NCI-H2171 (cell line): ENCODE results near the gene SRP54.
"Not testable (repeated sequence)": the region's sequence is repeated elsewhere in the genome, so short reads cannot be mapped to it uniquely, and the experiment has no call there.

Source experiments
- DNase-seq: peaks from one replicate; lab custom pipeline; 2025; lab: John Stamatoyannopoulos, UW

Gene SRP54

DNA sequence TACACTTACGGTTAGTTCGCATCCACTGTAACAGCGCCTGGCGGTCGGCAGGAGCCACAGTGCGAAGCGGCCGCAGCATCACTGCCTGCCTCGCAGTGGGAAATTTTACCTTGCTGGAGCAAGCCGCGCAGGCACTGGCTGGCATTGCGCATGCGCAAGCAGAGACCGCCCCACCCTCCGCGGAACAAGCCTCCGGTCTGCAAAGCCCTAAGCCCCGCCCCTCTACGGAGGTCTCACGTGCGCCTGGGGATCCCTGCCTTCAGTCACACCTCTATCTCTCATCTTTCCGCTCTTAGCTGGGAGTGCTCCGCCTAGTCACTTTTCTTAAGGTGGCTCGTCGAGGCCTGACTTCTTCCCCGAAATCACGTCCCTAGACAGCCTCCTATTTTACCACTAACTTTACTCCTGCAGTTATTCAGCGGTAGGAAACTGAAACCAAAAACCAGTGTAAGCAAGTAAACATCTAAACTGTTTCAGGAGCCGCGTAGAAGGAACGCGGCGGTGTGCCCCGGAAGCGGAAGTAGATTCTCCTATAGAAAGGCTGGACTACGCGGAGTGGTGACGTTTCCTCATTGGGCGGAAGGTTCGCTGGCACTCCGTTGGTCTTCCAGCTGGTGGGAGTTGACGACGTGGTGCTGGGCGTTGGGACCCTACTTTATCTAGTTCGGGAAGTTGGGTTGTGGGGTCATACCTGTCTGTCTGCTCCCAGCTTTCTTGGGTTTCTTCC, at the start of gene SRP54:
Gene SRP54 (plus strand): TSS at position 572 of the 727 bp plus-strand sequence. CDS start 13,718 bp downstream, outside the sequence.
- DNase-seq: peak; percentile 99

DNA sequence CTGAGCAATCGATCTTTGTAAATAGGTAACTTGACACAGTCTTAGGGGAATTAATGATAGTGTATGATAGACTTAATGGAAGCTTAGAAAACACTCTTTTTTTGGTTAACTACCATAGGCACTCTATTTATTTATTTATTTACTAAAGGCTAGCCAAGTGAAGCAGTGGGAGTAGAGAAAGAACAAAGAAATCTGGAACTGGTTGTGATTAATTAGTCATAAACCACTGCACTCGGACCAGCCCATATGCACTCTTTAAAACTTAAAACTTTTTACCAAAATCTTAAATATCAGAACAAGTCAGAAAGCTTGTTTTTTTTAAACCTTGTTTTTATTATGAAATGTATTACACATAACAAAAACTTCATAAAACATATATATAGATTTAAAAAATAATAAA, 49.5 kb upstream of the SRP54 start:
- no peak for DNase-seq

DNA sequence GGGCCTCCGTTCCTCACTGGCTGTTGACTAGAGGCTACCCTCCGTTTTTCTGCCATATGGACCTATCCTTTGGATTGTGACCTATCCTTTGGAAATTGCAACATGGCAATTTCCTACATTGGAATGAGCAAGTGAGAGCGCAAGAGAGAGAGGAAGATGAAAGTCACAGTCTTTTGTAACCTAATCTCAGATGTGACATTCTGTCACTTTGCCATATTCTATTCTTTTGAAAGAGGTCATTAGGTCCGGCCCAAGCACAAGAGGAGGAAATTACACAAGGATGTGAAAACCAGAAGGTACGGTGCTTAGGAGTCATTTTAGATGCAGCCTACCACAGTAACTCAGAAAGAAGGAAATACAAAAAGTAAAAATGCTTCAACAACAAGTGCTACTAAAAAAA, 47.3 kb upstream of the SRP54 start:
- no peak for DNase-seq

DNA sequence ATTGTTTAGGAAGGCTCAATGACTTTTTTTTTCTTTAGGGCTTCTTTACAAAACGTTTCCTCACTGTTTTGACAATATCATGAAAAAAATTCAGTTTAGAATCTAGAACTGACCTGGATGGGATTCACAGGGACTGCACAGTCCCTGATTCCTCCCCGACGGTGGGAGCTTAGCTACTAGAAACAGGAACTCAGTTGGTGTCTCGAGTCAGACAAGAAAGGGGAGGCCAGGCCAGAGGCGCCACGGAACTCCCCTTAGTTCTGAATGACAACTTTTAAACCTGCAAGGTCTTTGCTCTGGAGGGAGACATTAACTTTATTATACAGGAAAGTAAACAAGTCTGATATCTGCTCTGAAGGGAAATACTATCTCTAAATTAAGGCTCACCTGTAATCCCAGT, 45.4 kb upstream of the SRP54 start:
- DNase-seq: no peak

DNA sequence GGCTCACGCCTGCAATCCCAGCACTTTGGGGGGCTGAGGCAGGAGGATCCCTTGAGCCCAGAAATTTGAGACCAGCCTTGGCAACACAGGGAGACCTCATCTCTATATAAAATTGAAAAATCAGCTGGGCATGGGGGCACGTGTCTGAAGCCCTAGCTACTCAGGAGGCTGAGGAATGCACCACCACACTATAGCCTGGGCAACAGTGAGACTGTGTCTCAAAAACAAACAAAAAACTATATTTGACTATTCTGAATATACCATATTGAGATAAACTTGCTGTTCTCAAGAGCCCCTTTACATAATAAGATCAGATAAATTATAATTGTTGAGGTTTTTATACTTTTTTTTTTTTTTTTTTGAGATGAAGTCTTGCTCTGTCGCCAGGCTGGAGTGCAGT, 44.9 kb upstream of the SRP54 start:
- no peak for DNase-seq

DNA sequence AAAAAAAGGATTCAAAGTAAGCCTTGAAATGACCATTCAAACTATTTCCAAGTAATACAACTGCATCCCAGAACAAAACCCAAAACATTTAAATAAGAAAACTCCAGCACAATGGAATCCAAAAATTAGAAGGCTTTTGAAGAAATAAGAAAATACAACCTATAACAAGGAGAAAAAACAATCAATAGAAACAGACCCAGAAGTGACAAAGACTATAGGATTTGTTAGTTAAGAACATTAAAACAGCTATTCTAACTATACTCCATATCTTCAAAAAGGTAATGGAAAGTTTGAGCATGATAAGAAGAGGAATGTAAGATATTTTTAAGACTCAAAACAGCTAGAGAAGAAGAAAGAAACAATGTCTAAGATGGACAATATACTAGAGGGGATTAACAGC, 39.3 kb upstream of the SRP54 start:
- DNase-seq: no peak

DNA sequence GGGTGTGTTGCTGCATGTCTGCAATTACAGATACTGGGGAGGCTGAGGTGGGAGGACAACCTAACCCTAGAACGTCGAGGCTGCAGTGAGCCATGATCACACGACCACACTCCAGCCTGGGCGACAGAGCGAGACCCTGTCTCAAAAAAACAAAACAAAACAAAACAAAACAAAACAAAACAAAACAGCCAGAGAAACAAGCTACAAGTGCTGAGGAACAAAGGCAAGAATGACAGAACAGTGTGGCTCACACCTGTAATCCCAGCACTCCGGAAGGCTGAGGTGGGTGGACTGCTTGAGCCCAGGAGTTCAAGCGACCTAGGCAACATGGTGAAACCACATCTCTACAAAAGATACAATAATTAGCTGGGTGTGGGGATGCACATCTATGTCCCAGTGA, 38.0 kb upstream of the SRP54 start:
- no peak for DNase-seq

DNA sequence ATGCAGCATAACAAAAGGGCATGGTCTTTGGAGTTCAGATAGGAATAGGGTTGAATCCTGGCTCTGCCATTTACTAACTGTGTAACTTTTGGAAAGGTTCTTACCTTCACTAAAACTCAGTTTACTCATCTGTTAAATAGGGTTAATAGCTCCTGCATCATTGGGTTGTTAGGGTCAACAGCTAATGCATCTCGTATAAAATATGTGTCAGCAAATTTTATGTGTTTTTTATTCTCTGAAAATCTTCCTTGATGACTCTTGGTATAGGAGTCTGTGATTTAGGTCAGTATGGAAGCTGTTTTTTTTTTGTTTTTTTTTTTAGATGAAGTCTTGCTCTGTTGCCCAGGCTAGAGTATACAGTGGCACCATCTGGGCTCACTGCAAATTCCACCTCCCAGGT, 36.1 kb upstream of the SRP54 start:
- no peak for DNase-seq

DNA sequence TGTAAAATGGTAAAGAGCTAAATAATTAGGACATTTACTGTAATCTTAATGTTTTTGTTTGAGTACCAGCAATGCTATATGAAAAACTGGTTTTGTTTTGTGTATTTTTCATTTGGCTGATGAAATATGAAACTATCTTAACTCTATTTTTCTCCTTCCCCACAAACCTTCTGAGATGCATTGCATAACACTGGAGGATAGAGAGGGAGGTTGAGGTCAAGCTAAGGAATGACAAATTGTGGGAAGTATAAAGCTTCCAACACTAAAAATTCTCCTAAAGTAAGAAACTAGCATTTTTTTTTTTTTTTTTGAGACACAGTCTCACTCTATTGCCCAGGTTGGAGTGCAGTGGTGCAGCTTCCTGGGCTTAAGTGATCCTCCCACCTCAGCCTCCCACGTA, 31.5 kb upstream of the SRP54 start:
- no peak for DNase-seq

DNA sequence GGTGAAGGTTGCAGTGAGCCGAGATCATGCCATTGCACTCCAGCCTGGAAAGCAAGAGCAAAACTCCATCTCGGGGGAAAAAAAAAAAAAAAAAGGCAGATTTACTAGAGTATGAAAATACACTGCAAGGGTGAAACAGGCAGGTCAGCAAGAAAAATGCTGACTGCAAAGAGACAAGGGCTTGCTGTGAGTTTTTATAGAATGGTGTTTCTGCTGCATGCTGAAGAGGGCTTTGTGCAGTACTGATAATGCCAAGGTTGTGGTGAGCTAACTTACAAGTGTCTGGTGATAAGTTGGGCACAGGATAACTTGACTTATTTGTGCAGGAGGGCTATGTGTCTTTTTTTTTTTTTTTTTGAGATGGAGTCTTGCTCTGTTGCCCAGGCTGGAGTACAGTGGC, 25.9 kb upstream of the SRP54 start:
- DNase-seq: no peak

DNA sequence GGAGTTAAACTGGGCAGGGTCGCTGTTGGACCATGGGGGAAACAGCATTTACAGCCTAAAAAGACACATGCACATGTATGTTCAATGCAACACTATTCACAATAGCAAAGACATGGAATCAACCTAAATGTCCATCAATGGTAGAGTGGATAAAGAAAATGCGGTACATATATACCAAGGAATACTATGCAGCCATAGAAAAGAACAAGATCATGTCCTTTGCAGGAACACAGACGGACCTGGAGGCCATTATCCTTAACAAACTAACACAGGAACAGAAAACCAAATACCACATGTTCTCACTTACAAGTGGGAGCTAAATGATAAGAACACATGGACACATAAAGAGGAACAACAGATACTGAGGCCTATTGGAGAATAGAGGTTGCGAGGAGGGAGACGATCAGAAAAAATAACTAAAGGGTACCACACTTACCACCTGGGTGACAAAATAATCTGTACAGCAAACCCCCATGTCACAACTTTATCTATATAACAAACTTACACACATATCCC, 25.0 kb upstream of the SRP54 start:
- DNase-seq: no peak

DNA sequence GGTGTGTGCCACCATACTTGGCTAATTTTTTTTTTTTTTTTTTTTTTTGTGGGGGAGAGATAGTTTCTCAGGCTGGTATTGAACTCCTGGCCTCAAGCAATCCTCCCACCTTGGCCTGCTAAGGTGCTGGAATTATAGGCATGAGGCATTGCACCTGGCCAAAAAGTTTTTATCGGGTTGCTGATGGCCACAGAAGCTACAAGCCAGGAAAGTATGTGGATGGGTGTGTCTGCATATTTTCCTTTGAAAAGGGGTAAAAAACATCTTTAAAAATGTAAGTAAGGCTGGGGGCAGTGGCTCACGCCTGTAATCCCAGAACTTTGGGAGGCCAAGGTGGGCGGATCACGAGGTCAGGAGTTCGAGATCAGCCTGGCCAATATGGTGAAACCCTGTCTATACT, 20.7 kb upstream of the SRP54 start:
- DNase-seq: not testable (repeated sequence)

DNA sequence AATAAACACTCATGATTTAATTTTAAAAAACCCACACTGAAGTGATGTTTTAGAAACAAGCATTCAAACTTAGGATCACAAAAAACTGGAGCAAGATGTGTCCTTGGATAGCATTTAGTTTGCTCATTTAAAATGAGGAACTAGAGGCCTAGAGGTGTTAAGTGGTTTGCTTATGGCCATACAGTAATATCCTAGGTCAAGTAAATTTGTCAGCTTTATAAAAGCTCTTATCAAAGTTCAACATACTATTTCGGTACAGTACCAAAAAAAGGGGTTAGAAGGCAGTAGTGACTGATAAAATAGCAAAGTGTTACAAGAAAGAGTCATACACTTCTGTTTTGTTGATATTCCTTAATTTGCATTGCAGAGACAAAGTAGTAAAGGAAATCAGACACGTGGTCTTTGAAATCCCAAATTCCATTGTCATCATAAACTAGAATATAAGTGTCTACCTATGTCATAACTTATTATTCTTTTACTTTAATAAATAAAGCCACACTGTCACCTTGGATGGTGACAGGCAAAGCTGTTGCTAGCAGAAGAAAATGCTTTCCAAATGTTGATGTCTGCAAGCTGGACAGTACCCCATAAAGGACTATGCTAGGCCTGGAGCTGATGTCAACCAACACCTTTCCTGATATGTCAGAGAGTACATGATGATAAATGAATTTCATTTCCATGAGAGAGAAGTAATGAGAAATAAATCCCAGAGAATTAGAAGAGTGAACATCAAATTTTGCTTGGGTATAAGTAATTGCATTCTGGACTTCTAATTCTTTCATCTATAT, 17.6 kb upstream of the SRP54 start:
- no peak for DNase-seq

DNA sequence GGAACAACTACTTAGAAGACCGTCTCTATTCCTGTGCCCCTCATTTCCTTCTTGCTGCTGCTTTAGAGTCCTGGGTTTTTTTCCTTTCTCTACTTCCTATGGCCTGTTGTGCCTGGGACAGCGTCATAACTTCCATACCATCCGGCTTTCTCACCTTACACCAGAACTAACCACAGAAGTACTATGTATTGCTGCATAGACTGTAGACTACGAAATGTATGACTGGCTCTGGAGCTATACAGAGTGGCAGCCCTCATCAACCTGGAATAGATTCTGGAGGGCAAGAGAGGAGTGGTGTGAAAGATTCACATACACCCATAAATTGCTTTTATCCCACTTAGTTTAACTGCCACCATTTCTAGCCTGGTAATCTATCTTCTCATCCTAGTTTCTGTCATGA, 16.9 kb upstream of the SRP54 start:
- no peak for DNase-seq

DNA sequence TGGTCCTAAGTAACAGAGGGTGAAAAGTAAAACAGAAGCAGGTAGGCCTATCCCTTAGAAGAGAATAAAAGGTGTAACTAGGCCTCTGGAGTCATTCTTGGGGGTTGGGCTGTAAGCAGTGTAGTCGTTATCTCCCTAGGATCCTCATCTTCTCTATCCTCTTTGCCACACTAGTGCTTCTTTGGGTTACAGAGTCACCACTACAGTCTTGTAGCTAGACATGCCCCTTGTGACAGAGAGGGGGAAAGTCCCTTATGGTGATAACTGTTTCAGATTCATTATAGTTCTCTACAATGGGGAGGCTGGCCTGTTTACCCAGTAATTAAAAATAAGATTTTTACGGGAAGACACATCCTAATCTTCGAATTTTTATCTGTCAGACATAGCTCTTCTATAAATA, 16.4 kb upstream of the SRP54 start:
- DNase-seq: no peak

DNA sequence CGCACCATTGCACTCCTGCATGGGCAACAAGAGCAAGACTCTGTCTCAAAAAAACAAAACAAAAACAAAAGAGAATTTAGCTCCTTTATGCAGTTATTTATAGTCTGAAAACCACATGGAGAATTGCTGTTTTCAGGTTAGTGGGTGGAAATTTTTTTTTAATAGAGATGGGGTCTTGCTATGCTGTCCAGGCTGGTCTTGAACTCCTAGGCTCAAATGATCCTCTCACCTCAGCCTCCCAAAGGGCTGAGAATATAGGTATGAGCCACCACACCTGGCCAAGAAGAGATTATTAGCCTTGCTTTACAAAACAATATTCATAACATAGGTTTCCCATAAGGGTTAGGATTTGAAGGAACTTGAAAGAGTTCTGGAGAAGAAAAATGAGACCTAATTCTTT, 12.1 kb upstream of the SRP54 start:
- no peak for DNase-seq

DNA sequence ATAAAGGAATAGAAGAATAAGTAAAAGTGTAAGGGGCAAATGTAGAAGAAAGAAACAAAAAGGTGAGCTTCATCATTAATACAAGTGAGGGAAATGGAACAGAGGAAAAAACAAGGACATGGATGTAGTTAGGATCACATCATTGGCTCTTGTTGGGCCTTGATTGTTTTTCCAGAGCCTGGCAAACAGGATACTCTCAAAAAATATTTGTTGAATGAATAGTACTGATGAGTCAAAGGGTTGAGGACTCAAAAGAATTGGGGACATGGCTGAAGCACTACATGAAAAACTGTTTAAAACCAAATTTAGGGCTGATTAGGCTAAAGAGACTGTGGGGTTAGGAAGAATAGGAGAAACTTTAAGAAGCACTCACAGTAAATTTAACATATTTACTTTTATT, 11.4 kb upstream of the SRP54 start:
- no peak for DNase-seq

DNA sequence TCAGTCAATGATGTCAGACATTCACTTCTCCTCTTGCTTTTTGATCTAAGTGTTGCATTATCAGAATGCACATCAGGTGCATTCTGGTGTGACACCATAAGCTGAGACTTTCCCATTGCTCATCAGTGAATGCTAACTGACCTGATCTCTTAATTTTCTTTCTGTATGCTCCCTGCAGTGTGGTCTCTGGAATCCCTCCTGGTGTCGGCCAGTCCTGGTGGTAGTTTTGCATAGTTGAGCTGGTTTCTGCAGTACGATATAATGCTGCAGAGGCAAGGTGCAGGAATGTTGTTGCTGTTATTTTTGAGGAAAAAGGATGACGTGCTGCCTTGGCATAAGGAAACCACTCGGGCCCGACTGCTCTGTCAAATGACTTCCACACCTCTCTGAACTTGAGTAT, 11.0 kb upstream of the SRP54 start:
- no peak for DNase-seq

DNA sequence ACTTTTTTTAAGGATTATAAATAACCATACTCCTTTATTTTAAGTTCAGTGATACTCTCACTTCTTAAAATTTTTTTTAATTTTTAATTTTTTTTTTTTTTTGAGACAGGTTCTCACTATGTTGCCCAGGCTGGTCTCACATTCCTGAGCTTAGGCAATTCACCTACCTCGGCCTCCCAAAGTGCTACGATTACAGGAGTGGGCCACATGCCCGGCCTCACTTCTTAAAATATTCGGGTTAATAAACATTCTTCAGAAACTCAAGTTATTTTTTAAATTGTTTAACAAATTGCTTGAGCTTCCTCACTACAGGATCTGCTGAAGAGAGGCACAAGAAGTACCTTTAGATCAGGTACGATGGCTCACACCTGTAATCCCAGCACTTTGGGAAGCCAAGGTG, 4.3 kb upstream of the SRP54 start:
- no peak for DNase-seq

DNA sequence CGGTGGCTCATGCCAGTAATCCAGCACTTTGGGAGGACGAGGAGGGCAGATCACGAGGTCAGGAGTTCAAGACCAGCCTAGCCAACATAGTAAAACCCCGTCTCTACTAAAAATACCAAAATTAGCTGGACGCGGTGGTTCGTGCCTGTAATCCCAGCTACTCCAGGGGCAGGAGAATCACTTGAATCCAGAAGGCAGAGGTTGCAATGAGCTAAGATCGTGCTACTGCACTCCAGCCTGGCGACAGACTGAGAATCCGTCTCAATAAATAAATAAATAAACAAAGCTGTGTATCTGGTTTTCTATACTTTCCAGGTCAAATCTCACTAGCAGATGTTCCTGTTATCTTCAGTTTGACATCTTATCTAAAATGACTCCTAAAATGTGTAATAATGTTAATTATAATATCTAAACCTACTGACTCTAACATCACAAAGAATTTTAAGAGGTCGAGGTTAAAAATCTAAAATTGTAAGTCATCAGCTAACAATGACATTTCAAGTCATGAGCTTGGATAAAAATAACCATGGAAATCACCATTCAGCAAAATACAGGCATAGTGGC, 2.4 kb upstream of the SRP54 start:
- no peak for DNase-seq

DNA sequence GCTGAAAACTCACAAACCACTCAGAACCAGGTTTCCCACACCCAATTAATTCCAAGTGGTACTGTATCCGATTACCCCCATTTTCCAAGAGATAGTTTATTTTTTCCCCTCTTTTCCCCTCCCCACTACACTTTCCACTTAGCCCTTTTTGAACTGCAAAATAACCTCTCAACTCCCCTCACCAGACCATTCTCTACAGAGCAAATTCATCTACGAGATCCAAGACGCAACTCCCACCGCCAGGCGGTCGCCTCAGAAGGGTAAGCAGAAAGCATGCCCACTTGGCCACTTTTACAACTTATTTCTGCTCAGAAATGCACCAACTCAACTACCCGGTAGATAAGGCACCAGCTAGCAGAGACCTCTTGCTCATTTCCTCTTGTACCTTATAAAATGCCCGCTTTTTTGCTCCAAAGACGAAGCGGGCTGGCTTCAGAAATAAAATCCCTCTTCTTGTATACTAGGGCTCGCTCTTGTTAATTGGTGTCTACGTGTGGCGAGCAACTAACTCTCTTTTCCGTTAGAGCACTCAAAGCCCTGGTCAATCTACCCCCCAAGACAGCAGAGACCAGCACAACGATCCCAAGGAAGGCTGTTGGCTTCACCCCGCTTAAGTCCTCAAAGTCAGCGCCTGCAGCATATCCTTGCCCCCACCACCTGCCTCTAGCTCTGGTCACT, 910 bp upstream of the SRP54 start:
- DNase-seq: peak; percentile 28

DNA sequence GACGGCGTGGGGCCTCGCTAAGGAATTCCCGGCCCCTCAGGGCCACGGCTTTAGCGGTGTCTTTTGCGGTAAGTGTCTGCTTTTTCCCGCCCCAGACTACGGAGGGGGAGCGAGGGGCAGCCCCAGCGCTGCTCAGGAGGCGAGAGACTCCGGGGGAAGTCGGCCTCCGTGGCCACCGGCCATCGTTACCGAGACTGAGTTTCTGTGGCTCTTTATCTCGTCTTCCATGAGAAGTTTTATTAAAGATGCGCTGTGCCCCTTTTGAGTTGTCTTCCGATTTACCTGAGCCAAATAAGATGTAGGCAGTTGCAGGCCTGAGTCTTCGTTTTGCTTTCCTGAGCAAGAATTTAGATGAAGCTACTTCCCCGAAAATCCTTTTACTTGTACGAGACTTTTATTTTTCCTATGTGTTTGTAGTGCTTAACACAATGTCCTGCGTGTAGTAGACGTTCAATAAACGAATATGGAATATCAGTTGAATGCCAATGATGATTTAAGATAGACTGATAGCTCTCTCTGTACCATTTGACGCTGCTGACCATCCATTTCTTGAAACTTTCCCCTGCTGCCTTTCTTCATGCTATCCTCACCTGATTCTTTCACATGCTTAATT, 462 bp downstream of the SRP54 start:
- DNase-seq: no peak
